ENCODE results near the gene PDE3B. TPM values are rescaled to one million over a fixed set of nuclear protein-coding genes. Genes with fewer than 3 reads are reported as not detected.

PDE3B gene
- total and polyA plus RNA-seq, 9 of the 15 experiments (the other 6 are each of a cell fraction or from before 2014, with no cell fraction given) = 2.3 to 22.5 (median 12.2) TPM

GRCh38 chr11:14894657-14895598 is 251.3 kb downstream of the PDE3B start (continued):
- TF ChIP-seq ZNF583 (CRISPR knock-in tag; IDR thresholded peaks at IDR 0.05) = peak; percentile 89
- peak; percentile 10; the same call in 1 of the 2 replicates for TF ChIP-seq EHMT2 (IDR thresholded peaks at IDR 0.05)
- peak; percentile 51 for TF ChIP-seq MAFK (IDR thresholded peaks at IDR 0.05; ENCODE audit: low read length)
- TF ChIP-seq ZBTB34 (CRISPR knock-in tag; IDR thresholded peaks at IDR 0.05) = 0 out of 2 replicates have a peak, but pooled peaks have one; percentile 63
- TF ChIP-seq ZNF408 (CRISPR knock-in tag; IDR thresholded peaks at IDR 0.05; ENCODE audit: low read depth) = no peak
- TF ChIP-seq ZFP1 (CRISPR knock-in tag; IDR thresholded peaks at IDR 0.05) = no peak
- no peak for TF ChIP-seq CHD7 (IDR thresholded peaks at IDR 0.05; ENCODE audit: low read depth, low read length)
- TF ChIP-seq ID3 (CRISPR knock-in tag; IDR thresholded peaks at IDR 0.05) = no peak
- peak; percentile 62 for TF ChIP-seq ID3 (tag; IDR thresholded peaks at IDR 0.05)
- TF ChIP-seq SMARCA5 (IDR thresholded peaks at IDR 0.05) = no peak
- peak; percentile 94 for TF ChIP-seq ATF7 (IDR thresholded peaks at IDR 0.05)
- peak; percentile 25; the same call in 1 of the 2 replicates for TF ChIP-seq BCL6 (CRISPR knock-in tag; IDR thresholded peaks at IDR 0.05)
- TF ChIP-seq FOSL1 (tag; conservative IDR thresholded peaks at IDR 0.05) = peak; percentile 40
- no peak for TF ChIP-seq ILF3 (IDR thresholded peaks at IDR 0.05; ENCODE audit: borderline replicate concordance)
- peak; percentile 85 for TF ChIP-seq L3MBTL2 (IDR thresholded peaks at IDR 0.05)
- peak; percentile 55; the same call in 1 of the 2 replicates for TF ChIP-seq SMARCE1 (IDR thresholded peaks at IDR 0.05)

Data from K562 (cell line).